Esophagus squamous epithelium (tissue), 5 donors: ENCODE data around the gene CARS1. TPM values are rescaled to one million over a fixed set of nuclear protein-coding genes. Genes with fewer than 3 reads are reported as not detected.

Source experiments
- DNase-seq: peaks from one replicate; lab custom pipeline; 2025; lab: John Stamatoyannopoulos, UW
- H3K27ac ChIP-seq, 4 donors: fragments of 200-600 bp; sonication (generic); one replicate each; pipeline ENCODE4 v1.5.1; 2016 to 2019; ENCODE audit warnings: mild to moderate bottlenecking in 1 of 4
- H3K27me3 ChIP-seq, 4 donors: fragments of 200-600 bp; sonication (generic); 1 replicate in 3 of 4; 2 replicates in 1 of 4; pipeline versions ENCODE4 v1.5.1 to v1.6.0; 2017 to 2021; ENCODE audit warnings: antibody characterized with exemption in 1 of 4
- H3K36me3 ChIP-seq, 3 donors: fragments of 200-600 bp; sonication (generic); one replicate each; pipeline ENCODE4 v1.5.1; 2016 to 2019
- H3K4me1 ChIP-seq, 3 donors: fragments of 200-600 bp; sonication (generic); one replicate each; pipeline ENCODE4 v1.5.1; 2017 to 2019
- H3K4me3 ChIP-seq, 4 donors: fragments of 200-600 bp; sonication (generic); 1 replicate in 3 of 4; 2 replicates in 1 of 4; pipeline ENCODE4 v1.5.1; 2016 to 2019; ENCODE audit warnings: mild to moderate bottlenecking in 2 of 4, moderate library complexity in 1 of 4
- H3K9me3 ChIP-seq, 3 donors: fragments of 200-600 bp; sonication (generic); one replicate each; pipeline ENCODE4 v1.5.1; 2016 to 2019
- CTCF ChIP-seq, 6 experiments: fragments of 450-650 bp in 4 of 6; fragments of 200-600 bp in 2 of 6; sonication (generic) in 2 of 6; IDR thresholded peaks; one replicate each; pipeline ENCODE4 v1.5.1; 2016 to 2019; ENCODE audit warnings: antibody characterized with exemption in 6 of 6, mild to moderate bottlenecking in 4 of 6, moderate library complexity in 4 of 6
- POLR2A ChIP-seq, 4 donors: fragments of 450-650 bp; IDR thresholded peaks; one replicate each; pipeline ENCODE4 v1.6.1; 2017; ENCODE audit warnings: antibody characterized with exemption in 4 of 4, mild to moderate bottlenecking in 4 of 4, moderate library complexity in 3 of 4
- WGBS, 2 donors: methylation state at CpG; one replicate each; pipeline ENCODE4 v1.1.5; 2018; 5-methylcytosine and 5-hydroxymethylcytosine counted together
- intact Hi-C: fragments of 100-400 bp; cut with DNase I; formaldehyde crosslinking; loops from one replicate; pipeline ENCODE4 v1.15.0; 2022
- total RNA-seq, 4 donors: library from RNA; depleted of rRNA; stranded (reverse); fragments of >200 nt; gene quantifications; one replicate each; pipeline ENCODE4 v1.1.0, GENCODE V29; 2016
- donor health status: DM: yes; HTN: yes; CAD: no.

The CARS1 gene
- total RNA-seq, 4 donors from 2014 or later: 22.7 to 35.7 (median 28.4) TPM

- Histone ChIP-seq H3K27me3 (no peaks in the 10 kb centered on the region), H3K4me3 (no peak overlapping the region), H3K4me1 (peaks cover 2 to 37% (median 11%) of the 10 kb centered on the region in 3 donors), H3K36me3 (peaks cover 0 to 89% (median 18%) of the 10 kb centered on the region in 3 donors), H3K27ac (peak overlapping the region in 2 of 4 donors; percentile 22 to 27), H3K9me3 (no peaks in the 10 kb centered on the region)
- TF ChIP-seq CTCF (IDR thresholded peaks at IDR 0.05): no peak
- TF ChIP-seq POLR2A (IDR thresholded peaks at IDR 0.05): no peak
- intact Hi-C loops: no loop called here
- WGBS, 2 donors: 86% methylated on average over 7 to 10 of the region's 11 CpGs
- no peak for DNase-seq
Measured at GRCh38 chr11:3042496-3043314, 14.5 kb downstream of the CARS1 start.

DNA sequence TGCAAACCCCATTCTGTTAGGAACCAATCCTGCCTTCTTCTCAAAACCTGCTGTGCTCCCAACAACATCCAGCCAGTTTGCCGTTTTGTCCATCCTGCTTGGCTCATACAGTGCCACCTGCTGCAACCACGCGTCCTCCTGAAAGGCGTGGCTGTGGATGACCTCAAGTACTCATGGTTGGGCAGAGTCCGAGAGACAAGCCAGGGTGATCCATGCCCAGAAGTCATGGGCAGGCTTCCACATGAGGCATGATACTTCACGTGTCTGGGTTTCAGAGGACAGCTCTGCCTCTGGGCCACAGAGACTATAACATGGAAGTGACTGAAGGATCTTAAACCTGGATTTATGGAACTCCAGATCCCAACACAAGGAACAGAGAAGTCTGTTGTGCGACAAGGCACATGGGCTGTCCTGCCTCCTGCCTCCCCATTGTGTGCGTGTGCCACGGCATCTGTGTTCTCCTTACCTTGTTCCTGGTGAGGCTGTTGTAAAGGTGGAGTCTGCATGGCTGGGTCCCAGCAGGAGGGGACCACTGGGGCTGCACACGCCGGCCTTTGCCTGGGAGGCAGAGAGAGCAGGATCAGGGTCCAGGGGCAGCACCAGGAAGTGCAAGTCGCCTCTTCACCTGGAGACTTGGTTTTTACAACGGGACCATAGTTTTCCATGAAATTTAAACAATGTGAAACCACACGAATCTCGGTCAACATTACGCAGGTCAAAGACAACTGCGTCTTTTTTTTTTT lies 15.4 kb downstream of the CARS1 start:
- DNase-seq: no peak
- Histone ChIP-seq H3K27me3 (no peaks in the 10 kb centered on the region), H3K9me3 (no peaks in the 10 kb centered on the region), H3K27ac (no peak overlapping the region), H3K36me3 (peaks cover 0 to 89% (median 25%) of the 10 kb centered on the region in 3 donors), H3K4me1 (peaks cover 8 to 45% (median 19%) of the 10 kb centered on the region in 3 donors), H3K4me3 (no peak overlapping the region)
- intact Hi-C loops: no loop called here
- no peak for TF ChIP-seq POLR2A (IDR thresholded peaks at IDR 0.05)
- no peak for TF ChIP-seq CTCF (IDR thresholded peaks at IDR 0.05)
- 77 to 89% methylated on average over 13 to 16 of the region's 17 CpGs for WGBS, 2 donors

DNA sequence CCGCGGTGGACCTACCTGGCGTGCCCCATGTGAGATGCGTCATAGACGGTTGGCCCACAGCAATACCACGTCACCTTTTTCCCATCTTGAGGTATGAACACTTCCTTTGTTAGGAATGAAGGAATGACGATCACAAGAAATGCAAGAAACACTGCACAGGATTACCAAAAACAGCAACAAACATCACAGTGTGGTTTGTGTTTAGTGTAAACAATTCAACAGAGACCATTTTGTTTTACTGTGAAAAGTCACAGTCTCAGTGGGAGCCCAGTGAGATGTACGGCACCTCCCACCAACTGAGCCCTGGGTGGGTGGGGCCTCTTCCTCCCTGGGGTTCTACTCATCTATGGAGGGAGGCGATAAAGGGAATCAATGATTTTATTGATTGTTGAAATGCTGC lies 16.3 kb downstream of the CARS1 start:
- no peak for TF ChIP-seq CTCF (IDR thresholded peaks at IDR 0.05)
- TF ChIP-seq POLR2A (IDR thresholded peaks at IDR 0.05): no peak
- peaks cover 7 to 89% (median 33%) of the 10 kb centered on the region in 3 donors for H3K36me3 ChIP-seq

DNA sequence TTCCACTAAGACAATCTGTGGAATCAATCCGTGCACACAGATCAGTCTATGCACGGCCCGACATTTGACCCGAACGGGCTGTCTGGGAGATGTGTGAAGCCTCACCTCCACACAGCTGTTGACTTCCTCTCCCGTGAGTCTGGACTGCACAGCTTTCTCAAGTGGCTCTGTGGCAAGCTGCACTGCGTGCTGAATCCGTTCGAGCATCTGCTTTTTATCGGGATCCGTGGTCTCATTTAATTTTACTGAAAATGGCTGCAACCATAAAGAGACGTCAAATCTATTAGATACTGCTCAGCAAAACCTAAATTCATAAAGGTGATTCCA lies 19.3 kb downstream of the CARS1 start:
- H3K27me3 ChIP-seq: no peaks in the 10 kb centered on the region
- no peaks in the 10 kb centered on the region for H3K9me3 ChIP-seq
- H3K27ac ChIP-seq: peak overlapping the region in 2 of 4 donors; percentile 60 to 65
- peaks cover 8 to 31% (median 11%) of the 10 kb centered on the region in 3 donors for H3K4me1 ChIP-seq
- 83 to 94% methylated on average over 8 to 11 of the region's 12 CpGs for whole genome bisulfite sequencing, 2 donors
- TF ChIP-seq CTCF (IDR thresholded peaks at IDR 0.05) (no peak), POLR2A (IDR thresholded peaks at IDR 0.05) (no peak)
- DNase-seq: no peak
- intact Hi-C loops: loop anchor here (5.0 kb wide), 1 partner anchor 54 kb away; no protein-coding TSS in a partner anchor
- H3K4me3 ChIP-seq: no peak overlapping the region
- H3K36me3 ChIP-seq: peaks cover 11 to 94% (median 35%) of the 10 kb centered on the region in 3 donors

More for the DNA sequence above, 16.3 kb downstream of the CARS1 start:
- Histone ChIP-seq H3K9me3 (no peaks in the 10 kb centered on the region), H3K4me3 (no peak overlapping the region), H3K4me1 (peaks cover 8 to 46% (median 19%) of the 10 kb centered on the region in 3 donors), H3K27ac (no peak overlapping the region), H3K27me3 (no peaks in the 10 kb centered on the region)
- intact Hi-C loops: no loop called here
- DNase-seq: no peak
- WGBS, 2 donors: 84 to 88% methylated on average over 9 of the region's 9 CpGs
